Astrocyte (in vitro differentiated cells and primary cell): ENCODE measurements around the gene IGSF1.

Experiments used
- EZH2 ChIP-seq: IDR thresholded peaks from 2 replicates; pipeline ENCODE4 v1.6.1; 2012; ENCODE audit warnings: mild to moderate bottlenecking, low read length, inconsistent platforms; ENCODE audit not compliant: insufficient read depth
- TF ChIP-seq, protein P1 (sequence below): IDR thresholded peaks from 2 replicates; pipeline ENCODE4 v1.5.1; 2011; ENCODE audit warnings: low read depth, mild to moderate bottlenecking, inconsistent platforms, low read length, moderate library complexity; ENCODE audit not compliant: insufficient read depth

GRCh38 chrX:131271826-131272225 lies 17.3 kb downstream of the IGSF1 start:
- TF ChIP-seq, protein P1, sequence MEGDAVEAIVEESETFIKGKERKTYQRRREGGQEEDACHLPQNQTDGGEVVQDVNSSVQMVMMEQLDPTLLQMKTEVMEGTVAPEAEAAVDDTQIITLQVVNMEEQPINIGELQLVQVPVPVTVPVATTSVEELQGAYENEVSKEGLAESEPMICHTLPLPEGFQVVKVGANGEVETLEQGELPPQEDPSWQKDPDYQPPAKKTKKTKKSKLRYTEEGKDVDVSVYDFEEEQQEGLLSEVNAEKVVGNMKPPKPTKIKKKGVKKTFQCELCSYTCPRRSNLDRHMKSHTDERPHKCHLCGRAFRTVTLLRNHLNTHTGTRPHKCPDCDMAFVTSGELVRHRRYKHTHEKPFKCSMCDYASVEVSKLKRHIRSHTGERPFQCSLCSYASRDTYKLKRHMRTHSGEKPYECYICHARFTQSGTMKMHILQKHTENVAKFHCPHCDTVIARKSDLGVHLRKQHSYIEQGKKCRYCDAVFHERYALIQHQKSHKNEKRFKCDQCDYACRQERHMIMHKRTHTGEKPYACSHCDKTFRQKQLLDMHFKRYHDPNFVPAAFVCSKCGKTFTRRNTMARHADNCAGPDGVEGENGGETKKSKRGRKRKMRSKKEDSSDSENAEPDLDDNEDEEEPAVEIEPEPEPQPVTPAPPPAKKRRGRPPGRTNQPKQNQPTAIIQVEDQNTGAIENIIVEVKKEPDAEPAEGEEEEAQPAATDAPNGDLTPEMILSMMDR, result no peak
- no peak for TF ChIP-seq EZH2
